H1 (cell line): ENCODE measurements around the gene IDI2. TPM values are rescaled to one million over a fixed set of nuclear protein-coding genes. Genes with fewer than 3 reads are reported as not detected.

Experiments
- CTCF ChIA-PET: fragments of 300-600 bp; sonication (Branson Sonifier 250); formaldehyde crosslinking; loops from one replicate; lab custom pipeline; 2021; ENCODE audit not compliant: partially characterized antibody; lab: Charles Lee
- POLR2A ChIA-PET: fragments of 300-600 bp; sonication (Branson Sonifier 250); formaldehyde crosslinking; loops from one replicate; lab custom pipeline; 2021; ENCODE audit warnings: inconsistent platforms; ENCODE audit not compliant: partially characterized antibody; lab: Charles Lee
- DNase-seq, 2 experiments: peaks; one replicate each; pipeline versions ENCODE4 v3.0.0 to v3.0.0-alpha.2; 2010 to 2022; ENCODE audit warnings: low spot score in 2 of 2, low read depth in 1 of 2, mixed read lengths in 1 of 2
- FAIRE-seq: peaks from 2 replicates; lab custom pipeline; 2011; peaks lifted over from hg19 to GRCh38; lab: Jason Lieb, UNC
- H2AFZ ChIP-seq: 2 replicates; pipeline ENCODE4 v1.8.1; 2012; ENCODE audit warnings: low read length, inconsistent platforms
- H2AK5ac ChIP-seq: 2 replicates; pipeline ENCODE4 v1.6.1; 2013; ENCODE audit warnings: low read depth, low read length
- H2BK120ac ChIP-seq: replicated peaks from 2 replicates; pipeline ENCODE3; 2013; ENCODE audit warnings: low read depth, low read length, inconsistent platforms
- H2BK12ac ChIP-seq: 2 replicates; pipeline ENCODE4 v1.6.1; 2013; ENCODE audit warnings: low read depth, low read length
- H2BK15ac ChIP-seq: 2 replicates; pipeline ENCODE4 v1.6.1; 2013; ENCODE audit warnings: low read length
- H2BK20ac ChIP-seq: 2 replicates; pipeline ENCODE4 v1.6.1; 2013; ENCODE audit warnings: low read length
- H2BK5ac ChIP-seq: 2 replicates; pipeline ENCODE4 v1.6.1; 2013; ENCODE audit warnings: low read depth, low read length
- H3K14ac ChIP-seq: 2 replicates; pipeline ENCODE4 v1.6.1; 2013; ENCODE audit warnings: inconsistent platforms; ENCODE audit not compliant: insufficient read length
- H3K18ac ChIP-seq: 2 replicates; pipeline ENCODE4 v1.6.1; 2013; ENCODE audit warnings: low read length; ENCODE audit errors: extremely low read depth
- H3K23ac ChIP-seq: 2 replicates; pipeline ENCODE4 v1.6.1; 2013; ENCODE audit warnings: inconsistent platforms; ENCODE audit not compliant: insufficient read length
- H3K23me2 ChIP-seq: 2 replicates; pipeline ENCODE4 v1.6.1; 2013; ENCODE audit warnings: low read depth, low read length
- H3K27ac ChIP-seq: 2 replicates; pipeline ENCODE4 v1.6.1; 2011; ENCODE audit warnings: low read depth, low read length, inconsistent platforms
- H3K27me3 ChIP-seq, 4 experiments: replicated peaks in 1 of 4; 1 replicate in 1 of 4; 2 replicates in 3 of 4; pipeline versions ENCODE4 v1.6.1 to v1.8.1; 2011 to 2013; ENCODE audit warnings: low read length in 3 of 4, mild to moderate bottlenecking in 3 of 4, inconsistent platforms in 2 of 4, mixed read lengths in 2 of 4, moderate library complexity in 1 of 4; ENCODE audit not compliant: control insufficient read depth in 3 of 4, insufficient read depth in 3 of 4; ENCODE audit errors: extremely low read depth in 1 of 4
- H3K36me3 ChIP-seq, 4 experiments: 2 replicates each; pipeline versions ENCODE4 v1.6.1 to v1.8.1; 2011 to 2013; ENCODE audit warnings: mild to moderate bottlenecking in 4 of 4, low read length in 3 of 4, moderate library complexity in 2 of 4, control low read depth in 1 of 4, inconsistent platforms in 1 of 4; ENCODE audit not compliant: insufficient read depth in 4 of 4, control insufficient read depth in 2 of 4
- H3K4ac ChIP-seq: replicated peaks from 2 replicates; pipeline ENCODE3; 2013; ENCODE audit warnings: low read length, low read depth, mixed read lengths, inconsistent platforms; ENCODE audit not compliant: insufficient read length
- H3K4me1 ChIP-seq, 4 experiments: replicated peaks in 1 of 4; 1 replicate in 1 of 4; 2 replicates in 3 of 4; pipeline versions ENCODE4 v1.6.1 to v1.8.1; 2011 to 2013; ENCODE audit warnings: low read length in 3 of 4, inconsistent platforms in 2 of 4, mixed read lengths in 1 of 4; ENCODE audit not compliant: insufficient read depth in 4 of 4, control insufficient read depth in 3 of 4
- H3K4me2 ChIP-seq, 2 experiments: 2 replicates each; pipeline versions ENCODE4 v1.6.1 to v1.8.1; 2011 to 2013; ENCODE audit warnings: low read depth in 2 of 2, low read length in 2 of 2, control low read depth in 1 of 2, inconsistent platforms in 1 of 2, mild to moderate bottlenecking in 1 of 2; ENCODE audit not compliant: insufficient read depth in 1 of 2
- H3K4me3 ChIP-seq, 4 experiments: fragments of 200-600, 300-600 bp in 1 of 4; sonication (generic), shearing (Covaris generic), sonication (Bioruptor Twin) in 1 of 4; 2 replicates each; pipeline versions ENCODE4 v1.5.1 to v1.8.1; 2011 to 2016; ENCODE audit warnings: low read length in 4 of 4, low read depth in 3 of 4, control low read depth in 2 of 4, inconsistent platforms in 2 of 4, mild to moderate bottlenecking in 2 of 4, mixed read lengths in 1 of 4, moderate library complexity in 1 of 4; ENCODE audit not compliant: insufficient read depth in 2 of 4; ENCODE audit errors: extremely low read depth in 1 of 4
- H3K56ac ChIP-seq: replicated peaks from 2 replicates; pipeline ENCODE3; 2013; ENCODE audit warnings: low read depth, mild to moderate bottlenecking, mixed read lengths, low read length, inconsistent platforms; ENCODE audit not compliant: insufficient read length
- H3K79me1 ChIP-seq: 2 replicates; pipeline ENCODE4 v1.6.1; 2013; ENCODE audit warnings: low read depth, low read length, control low read depth
- H3K79me2 ChIP-seq, 2 experiments: 2 replicates each; pipeline versions ENCODE4 v1.6.1 to v1.8.1; 2012 to 2013; ENCODE audit warnings: low read length in 2 of 2, mild to moderate bottlenecking in 2 of 2, inconsistent platforms in 1 of 2; ENCODE audit not compliant: insufficient read depth in 2 of 2, control insufficient read depth in 1 of 2
- H3K9ac ChIP-seq, 4 experiments: replicated peaks in 1 of 4; 1 replicate in 1 of 4; 2 replicates in 3 of 4; pipeline versions ENCODE4 v1.6.1 to v1.8.1; 2011 to 2013; ENCODE audit warnings: low read depth in 3 of 4, low read length in 3 of 4, control low read depth in 2 of 4, mild to moderate bottlenecking in 2 of 4, moderate library complexity in 2 of 4, inconsistent platforms in 1 of 4; ENCODE audit errors: extremely low read depth in 1 of 4
- H3K9me3 ChIP-seq, 2 experiments: 2 replicates each; pipeline versions ENCODE4 v1.6.1 to v1.8.1; 2012 to 2013; ENCODE audit warnings: mild to moderate bottlenecking in 2 of 2, moderate library complexity in 2 of 2, control low read depth in 1 of 2, inconsistent platforms in 1 of 2, low read depth in 1 of 2, low read length in 1 of 2, mixed read lengths in 1 of 2; ENCODE audit not compliant: insufficient read depth in 2 of 2
- H4K20me1 ChIP-seq, 2 experiments: replicated peaks in 1 of 2; 2 replicates each; pipeline versions ENCODE3 to v1.8.1; 2011 to 2013; ENCODE audit warnings: inconsistent platforms in 2 of 2, low read length in 2 of 2, mild to moderate bottlenecking in 1 of 2; ENCODE audit not compliant: insufficient read depth in 2 of 2, control insufficient read depth in 1 of 2
- H4K5ac ChIP-seq: 2 replicates; pipeline ENCODE4 v1.6.1; 2013; ENCODE audit warnings: low read length, low read depth, mixed read lengths, inconsistent platforms; ENCODE audit not compliant: insufficient read length
- H4K8ac ChIP-seq: 2 replicates; pipeline ENCODE4 v1.8.0; 2013; ENCODE audit warnings: mild to moderate bottlenecking, moderate library complexity, low read length, inconsistent platforms; ENCODE audit not compliant: insufficient read depth; ENCODE audit errors: extremely low read depth
- H4K91ac ChIP-seq: replicated peaks from 2 replicates; pipeline ENCODE3; 2013; ENCODE audit warnings: low read length, mixed read lengths, inconsistent platforms; ENCODE audit not compliant: insufficient read length
- NANOG ChIP-seq: IDR thresholded peaks from 2 replicates; pipeline ENCODE4 v1.6.1; 2011; ENCODE audit warnings: low read length, low read depth, mild to moderate bottlenecking, inconsistent platforms; ENCODE audit not compliant: insufficient read depth, poor library complexity, severe bottlenecking
- polyA plus RNA-seq, 7 experiments: library from polyadenylated mRNA; depleted of rRNA in 3 of 7; stranded (reverse) in 5 of 7; unstranded in 2 of 7; fragments of >200 nt in 5 of 7; fragments of 200-250 nt in 2 of 7; gene quantifications; 1 replicate in 5 of 7; 2 replicates in 1 of 7; 4 replicates in 1 of 7; pipeline versions ENCODE4 v1.2.1 to v1.2.3, GENCODE V29; 2011 to 2013; ENCODE audit warnings: missing spikeins in 2 of 7, mixed read lengths in 2 of 7
- total RNA-seq: library from RNA; stranded (reverse); fragmentation: NEBNext Ultra II Directional; extraction: Animal tissue kit (Norgen Biotek cat#: 25700); gene quantifications from 2 replicates; pipeline ENCODE4 v1.2.1, GENCODE V29; 2021

The IDI2 gene
- total and polyA plus RNA-seq, 2 of the 8 experiments (the other 6 are each of a cell fraction or from before 2014, with no cell fraction given): not detected

GRCh38 chr10:992871-993270 lies 32.8 kb downstream of the IDI2 start:
- no peak for DNase-seq
- Histone ChIP-seq H3K79me1 (no peaks in the 10 kb centered on the region; the same call in 1 of the 2 replicates), H3K56ac (no peak overlapping the region), H2BK12ac (no peak overlapping the region), H3K4me3 (no peak overlapping the region), H2AFZ (no peak overlapping the region), H4K5ac (no peak overlapping the region), H3K14ac (no peak overlapping the region), H3K4me2 (no peak overlapping the region), H4K20me1 (peaks cover 6 to 20% of the 10 kb centered on the region in 2 experiments), H3K79me2 (peaks cover 31 to 65% of the 10 kb centered on the region in 2 experiments), H2BK120ac (no peak overlapping the region), H3K9ac (no peak overlapping the region), H2BK15ac (no peak overlapping the region), H3K4ac (no peak overlapping the region), H3K9me3 (no peaks in the 10 kb centered on the region), H4K8ac (no peak overlapping the region), H3K23ac (no peak overlapping the region), H3K4me1 (no peaks in the 10 kb centered on the region; a peak in 2 of 7 replicates), H3K18ac (no peak overlapping the region), H2AK5ac (no peak overlapping the region), H3K27ac (no peak overlapping the region), H2BK20ac (no peak overlapping the region), H2BK5ac (no peak overlapping the region), H3K27me3 (no peaks in the 10 kb centered on the region), H3K36me3 (peaks cover 38 to 51% (median 48%) of the 10 kb centered on the region in 4 experiments), H4K91ac (no peak overlapping the region), H3K23me2 (peaks cover 5% of the 10 kb centered on the region)
- FAIRE-seq: no peak
- ChIA-PET CTCF (interaction anchor here (0.6 kb wide), 1 partner anchor 57 kb away, joined by 3 read pairs; no protein-coding TSS in a partner anchor), POLR2A (interaction anchor here (0.6 to 4.4 kb wide), 17 partner anchors 9 to 520 kb away, joined by 3 to 28 read pairs (median 4); partner anchors contain the start of gene IDI1)
- TF ChIP-seq NANOG: no peak
